GM21825 (cell line): Measurements from ENCODE around the gene TNFRSF19.

Experiments used
- ATAC-seq: cut with Tn5 transposase; IDR thresholded peaks from one replicate; pipeline ENCODE4 v1.9.1; 2021; ENCODE audit warnings: mild to moderate bottlenecking, moderate library complexity; ENCODE audit not compliant: unreplicated experiment

The TNFRSF19 gene

GRCh38 chr13:23600534-23600933, 30.3 kb downstream of the TNFRSF19 start:
- ATAC-seq, result no peak

GRCh38 chr13:23605831-23606230, 35.6 kb downstream of the TNFRSF19 start:
- no peak for ATAC-seq

- ATAC-seq, result no peak
These were observed 37.9 kb downstream of the TNFRSF19 start for GRCh38 chr13:23608138-23608537.

- no peak for ATAC-seq
These were observed 38.6 kb downstream of the TNFRSF19 start for GRCh38 chr13:23608701-23609413.

- no peak for ATAC-seq
These were observed 39.2 kb downstream of the TNFRSF19 start for GRCh38 chr13:23609414-23609760.

- ATAC-seq, result no peak
These were observed 39.8 kb downstream of the TNFRSF19 start for GRCh38 chr13:23609874-23610576.

- no peak for ATAC-seq
These were observed 40.8 kb downstream of the TNFRSF19 start for GRCh38 chr13:23610966-23611491.

- ATAC-seq, result no peak
These were observed 42.0 kb downstream of the TNFRSF19 start for GRCh38 chr13:23612182-23612581.

- ATAC-seq, result no peak
These were observed 42.5 kb downstream of the TNFRSF19 start for GRCh38 chr13:23612731-23613130.

GRCh38 chr13:23613596-23613995, 43.4 kb downstream of the TNFRSF19 start:
- ATAC-seq, result no peak

GRCh38 chr13:23615395-23616081, 45.3 kb downstream of the TNFRSF19 start:
- no peak for ATAC-seq

- no peak for ATAC-seq
These were observed 46.0 kb downstream of the TNFRSF19 start for GRCh38 chr13:23616228-23616627.

- no peak for ATAC-seq
These were observed 47.4 kb downstream of the TNFRSF19 start for GRCh38 chr13:23617551-23618024.

GRCh38 chr13:23618341-23618740, 48.1 kb downstream of the TNFRSF19 start:
- ATAC-seq, result no peak

GRCh38 chr13:23619068-23619855, 49.0 kb downstream of the TNFRSF19 start:
- ATAC-seq, result no peak

GRCh38 chr13:23620211-23620610, 50.0 kb downstream of the TNFRSF19 start:
- no peak for ATAC-seq

GRCh38 chr13:23620613-23621315, 50.6 kb downstream of the TNFRSF19 start:
- peak; percentile 15 for ATAC-seq

GRCh38 chr13:23621316-23621645, 51.1 kb downstream of the TNFRSF19 start:
- ATAC-seq, result peak; percentile 51

- ATAC-seq, result no peak
These were observed 52.8 kb downstream of the TNFRSF19 start for GRCh38 chr13:23622985-23623384.

- ATAC-seq, result no peak
These were observed 53.2 kb downstream of the TNFRSF19 start for GRCh38 chr13:23623394-23623793.
